ENCODE data around the gene ELL. TPM values are rescaled to one million over a fixed set of nuclear protein-coding genes. Genes with fewer than 3 reads are reported as not detected.

Gene ELL
- total RNA-seq, 1 experiment from 2014 or later, result 21.0 TPM

DNA sequence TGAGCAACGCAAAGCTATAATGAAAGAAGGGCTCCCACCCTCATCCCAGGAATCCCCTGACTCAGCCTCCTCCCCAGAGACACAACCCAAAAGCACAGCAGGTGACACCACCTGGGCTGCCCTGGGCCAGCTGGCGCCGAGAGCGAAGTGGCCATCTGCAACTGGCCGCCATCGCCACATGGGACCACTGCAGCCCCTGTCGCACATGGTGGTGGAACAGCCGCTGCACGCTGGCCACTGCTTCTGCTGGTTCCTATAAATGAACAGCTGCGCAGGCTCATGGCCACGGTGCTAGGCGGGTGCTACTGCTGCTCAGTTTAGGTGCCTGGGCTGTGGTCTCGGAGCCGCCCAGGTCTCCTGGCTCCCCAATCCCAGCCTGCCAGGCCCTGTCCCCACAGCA is 72.3 kb downstream of the ELL start:
- Histone ChIP-seq H2AFZ (ENCODE audit: low read length) (no peak overlapping the region), H3K9ac (ENCODE audit: low read length) (no peak overlapping the region), H3K4me1 (ENCODE audit: insufficient read depth, low read length) (peaks cover 21% of the 10 kb centered on the region), H3K9me3 (ENCODE audit: low read length) (no peaks in the 10 kb centered on the region), H3K27ac (ENCODE audit: low read length) (no peak overlapping the region), H3K79me2 (ENCODE audit: low read length) (no peaks in the 10 kb centered on the region), H3K4me3 (ENCODE audit: low read length) (no peak overlapping the region), H3K9me2 (replicated peaks; ENCODE audit: low read length) (no peaks in the 10 kb centered on the region), H4K20me1 (ENCODE audit: low read length) (no peaks in the 10 kb centered on the region), H3F3A (ENCODE audit: low read length, unreplicated experiment) (no peaks in the 10 kb centered on the region), H3K27me3 (ENCODE audit: low read length) (no peaks in the 10 kb centered on the region), H3K4me2 (ENCODE audit: low read length) (no peak overlapping the region), H3K36me3 (ENCODE audit: low read depth, low read length) (peaks cover 22% of the 10 kb centered on the region)
- TF ChIP-seq EZH2phosphoT487 (IDR thresholded peaks at IDR 0.05; ENCODE audit: borderline replicate concordance, low read length), result no peak
- TF ChIP-seq EZH2 (IDR thresholded peaks at IDR 0.05; ENCODE audit: low read length, unreplicated experiment), result no peak
- TF ChIP-seq, protein P1, sequence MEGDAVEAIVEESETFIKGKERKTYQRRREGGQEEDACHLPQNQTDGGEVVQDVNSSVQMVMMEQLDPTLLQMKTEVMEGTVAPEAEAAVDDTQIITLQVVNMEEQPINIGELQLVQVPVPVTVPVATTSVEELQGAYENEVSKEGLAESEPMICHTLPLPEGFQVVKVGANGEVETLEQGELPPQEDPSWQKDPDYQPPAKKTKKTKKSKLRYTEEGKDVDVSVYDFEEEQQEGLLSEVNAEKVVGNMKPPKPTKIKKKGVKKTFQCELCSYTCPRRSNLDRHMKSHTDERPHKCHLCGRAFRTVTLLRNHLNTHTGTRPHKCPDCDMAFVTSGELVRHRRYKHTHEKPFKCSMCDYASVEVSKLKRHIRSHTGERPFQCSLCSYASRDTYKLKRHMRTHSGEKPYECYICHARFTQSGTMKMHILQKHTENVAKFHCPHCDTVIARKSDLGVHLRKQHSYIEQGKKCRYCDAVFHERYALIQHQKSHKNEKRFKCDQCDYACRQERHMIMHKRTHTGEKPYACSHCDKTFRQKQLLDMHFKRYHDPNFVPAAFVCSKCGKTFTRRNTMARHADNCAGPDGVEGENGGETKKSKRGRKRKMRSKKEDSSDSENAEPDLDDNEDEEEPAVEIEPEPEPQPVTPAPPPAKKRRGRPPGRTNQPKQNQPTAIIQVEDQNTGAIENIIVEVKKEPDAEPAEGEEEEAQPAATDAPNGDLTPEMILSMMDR (conservative IDR thresholded peaks at IDR 0.05; ENCODE audit: low read depth, low read length), result no peak
- intact Hi-C loops (cut with micrococcal nuclease), result no loop called here
- ATAC-seq, result no peak
- BruUV-seq (replicated peaks), result no TSS peak
- no peak for DNase-seq
- ChIA-PET POLR2A (ENCODE audit: unreplicated experiment) (no interaction called here), CTCF (no interaction called here)

DNA sequence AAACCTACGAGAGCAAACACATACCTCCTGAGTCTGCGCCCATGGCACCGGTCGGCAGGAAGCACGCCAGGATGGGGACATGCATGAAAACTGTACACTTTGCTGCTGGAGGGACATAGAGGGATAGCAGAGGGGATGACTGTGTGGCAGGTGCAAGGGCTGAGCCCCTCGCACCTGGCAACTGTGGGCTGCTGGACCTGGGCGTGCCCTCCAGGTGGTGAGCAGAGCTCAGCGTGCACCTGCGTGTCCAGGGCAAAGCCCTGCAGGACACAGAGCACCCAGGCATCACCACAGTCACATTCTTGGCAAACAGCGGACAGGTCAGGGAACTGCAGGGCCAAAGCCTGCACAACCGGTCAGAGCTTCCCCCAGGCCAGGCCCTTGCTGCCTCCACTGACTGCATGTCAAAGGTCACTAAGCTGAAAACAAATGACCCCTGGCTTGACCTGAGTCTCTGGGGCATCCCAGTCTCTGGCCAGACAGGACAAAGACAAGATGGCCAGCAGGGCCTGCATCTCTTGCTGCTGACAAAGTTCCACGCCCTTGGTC is 75.0 kb downstream of the ELL start:
- ATAC-seq (no peak), DNase-seq (no peak)
- Histone ChIP-seq H3K9me2 (replicated peaks; ENCODE audit: low read length) (no peaks in the 10 kb centered on the region), H3K4me1 (ENCODE audit: insufficient read depth, low read length) (no peaks in the 10 kb centered on the region), H3K79me2 (ENCODE audit: low read length) (no peaks in the 10 kb centered on the region), H3K4me3 (ENCODE audit: low read length) (no peak overlapping the region), H3K9me3 (ENCODE audit: low read length) (no peaks in the 10 kb centered on the region), H4K20me1 (ENCODE audit: low read length) (no peaks in the 10 kb centered on the region), H3K27ac (ENCODE audit: low read length) (no peak overlapping the region), H3K9ac (ENCODE audit: low read length) (no peak overlapping the region), H3K36me3 (ENCODE audit: low read depth, low read length) (peaks cover 25% of the 10 kb centered on the region), H3F3A (ENCODE audit: low read length, unreplicated experiment) (no peaks in the 10 kb centered on the region), H2AFZ (ENCODE audit: low read length) (no peak overlapping the region), H3K4me2 (ENCODE audit: low read length) (no peak overlapping the region), H3K27me3 (ENCODE audit: low read length) (no peaks in the 10 kb centered on the region)
- CTCF ChIA-PET, result no interaction called here
- BruUV-seq (replicated peaks), result no TSS peak
- TF ChIP-seq, protein P1 (conservative IDR thresholded peaks at IDR 0.05; ENCODE audit: low read depth, low read length), result no peak
- TF ChIP-seq EZH2 (IDR thresholded peaks at IDR 0.05; ENCODE audit: low read length, unreplicated experiment), result no peak
- TF ChIP-seq EZH2phosphoT487 (IDR thresholded peaks at IDR 0.05; ENCODE audit: borderline replicate concordance, low read length), result no peak
- intact Hi-C loops (cut with micrococcal nuclease), result no loop called here
- POLR2A ChIA-PET (ENCODE audit: unreplicated experiment), result no interaction called here

DNA sequence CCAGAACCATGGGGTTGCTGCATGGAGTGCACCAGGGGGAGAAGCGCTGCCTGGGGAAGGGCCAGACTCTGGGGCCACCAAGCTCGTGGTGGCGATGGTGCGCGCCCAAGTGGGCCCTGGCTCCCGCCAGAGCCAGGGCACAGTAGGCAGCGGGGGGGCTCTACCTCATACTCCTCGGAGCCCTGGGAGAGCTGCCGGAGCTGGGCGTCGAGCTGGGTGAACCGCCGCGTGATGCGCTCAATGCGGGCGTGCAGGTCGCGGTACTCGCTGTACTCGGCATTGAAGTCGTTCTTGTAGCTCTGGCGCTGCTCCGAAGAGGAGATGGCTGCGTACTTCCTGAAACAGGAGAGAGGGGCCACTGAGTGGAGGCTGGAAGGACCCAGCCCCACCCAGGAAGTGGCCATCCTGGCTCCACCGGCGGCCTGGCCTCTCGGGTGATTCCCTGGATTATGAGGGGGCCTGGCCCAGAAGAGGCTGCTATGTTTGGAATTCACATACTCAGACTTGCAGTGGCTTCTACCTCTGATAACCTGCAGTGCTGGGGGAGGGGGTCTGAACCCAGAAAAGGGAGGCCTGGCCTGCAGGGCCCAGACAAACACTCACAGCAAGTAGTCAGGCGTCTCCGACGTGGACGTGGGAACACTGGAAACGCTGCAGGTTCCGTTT is 75.6 kb downstream of the ELL start:
- Histone ChIP-seq H3K27me3 (ENCODE audit: low read length) (no peaks in the 10 kb centered on the region), H3F3A (ENCODE audit: low read length, unreplicated experiment) (no peaks in the 10 kb centered on the region), H3K9me3 (ENCODE audit: low read length) (no peaks in the 10 kb centered on the region), H3K4me3 (ENCODE audit: low read length) (no peak overlapping the region), H3K36me3 (ENCODE audit: low read depth, low read length) (peaks cover 25% of the 10 kb centered on the region), H2AFZ (ENCODE audit: low read length) (no peak overlapping the region), H4K20me1 (ENCODE audit: low read length) (no peaks in the 10 kb centered on the region), H3K79me2 (ENCODE audit: low read length) (no peaks in the 10 kb centered on the region), H3K27ac (ENCODE audit: low read length) (no peak overlapping the region), H3K9ac (ENCODE audit: low read length) (no peak overlapping the region), H3K4me2 (ENCODE audit: low read length) (no peak overlapping the region), H3K9me2 (replicated peaks; ENCODE audit: low read length) (no peaks in the 10 kb centered on the region), H3K4me1 (ENCODE audit: insufficient read depth, low read length) (no peaks in the 10 kb centered on the region)
- DNase-seq (no peak), ATAC-seq (no peak)
- intact Hi-C loops (cut with micrococcal nuclease), result no loop called here
- TF ChIP-seq EZH2 (IDR thresholded peaks at IDR 0.05; ENCODE audit: low read length, unreplicated experiment) (no peak), EZH2phosphoT487 (IDR thresholded peaks at IDR 0.05; ENCODE audit: borderline replicate concordance, low read length) (no peak)
- TF ChIP-seq, protein P1 (conservative IDR thresholded peaks at IDR 0.05; ENCODE audit: low read depth, low read length), result no peak
- BruUV-seq (replicated peaks), result no TSS peak
- POLR2A ChIA-PET (ENCODE audit: unreplicated experiment), result no interaction called here
- CTCF ChIA-PET, result no interaction called here

Data from PC-3 (cell line).